Neural progenitor cell (in vitro differentiated cells): ENCODE results near the gene FBXO34.

ENCODE experiments used
- CTCF ChIP-seq: fragments of 200-600 bp; sonication (generic); IDR thresholded peaks from 2 replicates; pipeline ENCODE4 v1.5.1; 2017; ENCODE audit warnings: antibody characterized with exemption, mild to moderate bottlenecking
- EZH2 ChIP-seq: fragments of 200-600 bp; sonication (generic); IDR thresholded peaks from 2 replicates; pipeline ENCODE4 v1.6.1; 2017; ENCODE audit warnings: antibody characterized with exemption, mild to moderate bottlenecking, moderate library complexity
- EZH2phosphoT487 ChIP-seq: fragments of 200-600 bp; sonication (generic); IDR thresholded peaks from 2 replicates; pipeline ENCODE4 v1.6.1; 2017; ENCODE audit warnings: antibody characterized with exemption

- TF ChIP-seq CTCF (no peak), EZH2 (no peak), EZH2phosphoT487 (no peak)
Measured at GRCh38 chr14:55248411-55248810, 22.8 kb upstream of the FBXO34 start.
